GM12873 (cell line): ENCODE data around the gene SLC27A2.

Source experiments
- TF ChIP-seq, protein P1 (sequence below): IDR thresholded peaks from 2 replicates; pipeline ENCODE4 v1.5.1; 2012; ENCODE audit warnings: low read depth, mild to moderate bottlenecking, moderate library complexity, low read length, control low read depth; ENCODE audit not compliant: insufficient read depth; ENCODE audit errors: missing control alignments

SLC27A2 gene

DNA sequence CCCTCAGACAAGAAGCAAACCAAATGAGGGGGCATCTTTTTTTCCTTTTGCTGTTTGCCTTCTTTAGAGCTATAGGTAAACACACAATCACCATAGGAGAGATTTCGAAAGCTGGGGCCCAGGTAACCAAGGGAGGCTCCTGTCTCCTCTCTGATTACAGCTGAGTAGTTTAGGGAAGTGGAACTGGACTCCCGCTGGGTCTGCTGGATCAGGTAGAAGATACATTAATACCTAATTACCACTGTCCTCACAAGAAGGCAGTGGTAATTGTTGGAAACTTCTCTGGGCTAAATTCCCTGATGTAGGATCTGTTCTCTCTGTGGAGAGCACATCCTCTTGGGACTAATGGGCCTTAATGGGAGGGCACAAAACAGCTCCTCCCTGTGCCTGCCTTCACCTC lies 50.8 kb downstream of the SLC27A2 start:
- TF ChIP-seq, protein P1, sequence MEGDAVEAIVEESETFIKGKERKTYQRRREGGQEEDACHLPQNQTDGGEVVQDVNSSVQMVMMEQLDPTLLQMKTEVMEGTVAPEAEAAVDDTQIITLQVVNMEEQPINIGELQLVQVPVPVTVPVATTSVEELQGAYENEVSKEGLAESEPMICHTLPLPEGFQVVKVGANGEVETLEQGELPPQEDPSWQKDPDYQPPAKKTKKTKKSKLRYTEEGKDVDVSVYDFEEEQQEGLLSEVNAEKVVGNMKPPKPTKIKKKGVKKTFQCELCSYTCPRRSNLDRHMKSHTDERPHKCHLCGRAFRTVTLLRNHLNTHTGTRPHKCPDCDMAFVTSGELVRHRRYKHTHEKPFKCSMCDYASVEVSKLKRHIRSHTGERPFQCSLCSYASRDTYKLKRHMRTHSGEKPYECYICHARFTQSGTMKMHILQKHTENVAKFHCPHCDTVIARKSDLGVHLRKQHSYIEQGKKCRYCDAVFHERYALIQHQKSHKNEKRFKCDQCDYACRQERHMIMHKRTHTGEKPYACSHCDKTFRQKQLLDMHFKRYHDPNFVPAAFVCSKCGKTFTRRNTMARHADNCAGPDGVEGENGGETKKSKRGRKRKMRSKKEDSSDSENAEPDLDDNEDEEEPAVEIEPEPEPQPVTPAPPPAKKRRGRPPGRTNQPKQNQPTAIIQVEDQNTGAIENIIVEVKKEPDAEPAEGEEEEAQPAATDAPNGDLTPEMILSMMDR, result no peak

DNA sequence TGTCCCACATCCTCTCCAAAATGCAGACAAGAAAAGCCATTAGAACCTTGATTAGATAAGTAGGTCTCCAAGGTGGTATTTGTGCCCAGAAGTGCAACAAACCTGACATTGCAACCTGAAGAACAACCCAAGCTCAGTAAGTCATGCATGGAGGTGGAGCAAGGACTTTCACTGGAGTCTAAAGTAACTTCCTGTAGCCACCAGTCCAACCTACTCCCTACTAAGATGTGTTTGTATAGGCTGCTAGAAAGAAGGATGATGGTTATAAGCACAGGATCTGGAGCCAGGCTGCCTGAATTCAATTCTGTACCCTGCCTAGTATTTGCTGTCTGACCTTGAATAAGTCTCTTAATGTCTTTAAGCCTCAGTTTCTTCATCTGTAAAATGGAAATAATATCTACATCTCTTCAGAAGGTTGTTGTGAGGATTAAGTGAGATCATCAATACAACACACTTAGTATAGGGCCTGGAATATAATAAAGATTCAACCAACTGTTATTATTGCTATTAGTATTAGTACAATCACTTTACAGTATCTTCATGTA lies 51.3 kb downstream of the SLC27A2 start:
- TF ChIP-seq, protein P1, result no peak

DNA sequence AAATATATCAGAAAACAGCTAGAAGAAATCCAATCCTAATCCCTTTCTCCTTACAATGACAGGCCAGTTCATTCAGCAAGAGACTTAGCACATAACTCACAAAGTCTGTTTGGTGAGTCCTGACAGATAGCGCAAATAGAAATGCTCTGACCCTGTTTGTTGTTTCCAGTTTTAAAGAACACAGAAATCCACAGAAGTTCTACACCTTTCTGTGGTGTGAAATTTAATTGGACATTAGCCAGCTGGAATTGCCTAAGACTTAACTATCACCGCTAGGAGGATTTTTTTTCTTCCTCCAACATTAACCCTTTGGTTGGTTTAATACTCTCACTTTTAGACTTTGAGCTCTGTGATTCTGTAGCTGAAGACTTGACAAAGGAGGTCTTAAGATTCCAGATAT lies 52.8 kb downstream of the SLC27A2 start:
- TF ChIP-seq, protein P1, result no peak

DNA sequence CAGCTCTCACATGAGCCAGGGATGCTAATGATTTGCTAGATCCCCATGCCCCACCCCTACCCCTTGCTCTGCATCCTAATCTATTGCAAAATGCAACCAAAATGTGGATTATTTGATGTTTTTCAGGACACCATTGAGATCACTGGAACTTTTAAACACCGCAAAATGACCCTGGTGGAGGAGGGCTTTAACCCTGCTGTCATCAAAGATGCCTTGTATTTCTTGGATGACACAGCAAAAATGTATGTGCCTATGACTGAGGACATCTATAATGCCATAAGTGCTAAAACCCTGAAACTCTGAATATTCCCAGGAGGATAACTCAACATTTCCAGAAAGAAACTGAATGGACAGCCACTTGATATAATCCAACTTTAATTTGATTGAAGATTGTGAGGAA lies 53.8 kb downstream of the SLC27A2 start:
- TF ChIP-seq, protein P1, result no peak

DNA sequence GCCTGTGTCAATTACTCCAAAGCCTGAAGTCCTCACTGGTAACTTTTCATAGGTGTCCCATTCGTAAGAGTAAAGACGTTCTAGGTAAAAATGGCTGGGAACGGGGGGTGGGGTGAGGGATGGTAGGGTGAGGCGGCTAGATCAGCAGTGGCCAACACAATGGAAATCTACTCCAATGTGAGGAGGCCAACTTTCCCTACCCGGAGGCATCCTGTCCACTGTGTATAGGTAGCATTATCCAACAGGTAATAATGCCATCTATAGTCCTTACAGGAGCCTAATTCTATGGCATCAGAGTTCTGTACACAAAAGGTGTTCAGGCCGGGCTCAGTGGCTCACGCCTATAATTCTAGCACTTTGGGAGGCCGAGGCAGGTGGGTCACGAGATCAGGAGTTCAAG lies 54.4 kb downstream of the SLC27A2 start:
- TF ChIP-seq, protein P1, result no peak

DNA sequence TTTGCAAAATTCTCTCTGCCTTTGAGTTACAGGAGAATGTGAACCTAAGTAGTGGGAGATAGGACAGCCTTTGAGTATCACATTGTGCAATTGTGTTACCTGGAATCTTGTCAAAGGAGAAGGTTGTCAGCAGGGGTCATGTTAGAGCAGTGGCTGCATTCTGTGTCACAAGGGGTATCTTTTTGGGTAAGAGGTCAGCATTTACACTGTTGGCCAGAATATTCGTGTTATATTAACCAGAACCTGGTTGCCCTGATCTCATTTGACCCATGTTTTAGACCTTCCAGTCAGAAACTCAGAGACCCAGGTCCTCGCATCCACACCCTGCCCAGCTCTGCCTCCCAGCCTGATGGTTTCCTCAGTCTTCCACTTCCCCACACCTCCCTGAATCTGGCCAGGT lies 56.3 kb downstream of the SLC27A2 start:
- TF ChIP-seq, protein P1, result no peak

DNA sequence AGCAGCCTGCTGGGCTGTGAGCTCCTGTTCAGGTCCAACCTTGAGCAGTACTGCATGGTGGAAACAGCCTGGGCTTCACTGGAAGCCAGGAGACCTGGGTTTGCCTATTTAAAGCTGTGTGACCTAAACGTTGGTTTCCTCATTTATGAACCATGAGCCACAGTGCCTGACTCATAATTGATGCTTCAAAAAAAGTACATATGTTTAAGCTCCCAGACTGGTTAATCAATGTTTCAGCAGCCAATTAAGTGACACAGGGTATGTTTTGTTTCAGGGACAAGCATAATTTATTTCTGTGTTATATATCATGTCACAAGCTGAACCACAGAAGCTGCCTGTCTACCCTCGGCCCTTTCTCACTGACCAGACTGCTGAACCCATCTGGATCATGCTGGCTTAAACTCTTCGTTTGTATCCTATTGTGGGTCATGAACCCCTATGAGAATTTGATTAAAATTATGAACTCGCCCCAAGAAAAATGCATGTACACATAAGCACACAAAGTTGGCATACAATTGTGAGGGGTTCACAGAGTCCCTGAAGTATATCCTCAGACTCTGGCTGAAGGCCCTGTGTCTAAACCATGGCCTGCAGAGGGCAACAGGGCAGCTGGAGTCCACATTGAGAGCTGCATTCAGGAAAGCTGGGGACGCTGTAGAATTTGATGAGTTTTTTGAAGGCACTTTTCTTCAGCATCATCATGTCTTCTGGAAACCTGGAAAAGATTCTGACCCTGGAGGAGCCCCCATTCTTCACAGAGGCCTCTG lies 59.9 kb downstream of the SLC27A2 start:
- TF ChIP-seq, protein P1, result no peak
